HEK293 (cell line): ENCODE data around the gene AKAP12.

Source experiments
- BCL11A ChIP-seq: fragments of 450-650 bp; formaldehyde crosslinking; IDR thresholded peaks from 2 replicates; pipeline ENCODE4 v1.5.1; 2016; ENCODE audit warnings: low read depth, missing biosample characterization, missing genetic modification characterization
- CTCF ChIP-seq: fragments of 450-650 bp; formaldehyde crosslinking; IDR thresholded peaks from 2 replicates; pipeline ENCODE4 v1.5.1; 2016; ENCODE audit warnings: missing biosample characterization, missing genetic modification characterization
- GLI2 ChIP-seq: fragments of 450-650 bp; formaldehyde crosslinking; IDR thresholded peaks from 2 replicates; pipeline ENCODE4; 2017; ENCODE audit warnings: missing biosample characterization, missing genetic modification characterization, low read depth, borderline replicate concordance
- KLF9 ChIP-seq: fragments of 450-650 bp; formaldehyde crosslinking; IDR thresholded peaks from 2 replicates; pipeline ENCODE4 v1.5.1; 2016; ENCODE audit warnings: missing biosample characterization, missing genetic modification characterization, low read depth
- OSR2 ChIP-seq: fragments of 450-650 bp; formaldehyde crosslinking; IDR thresholded peaks from 2 replicates; pipeline ENCODE4 v1.5.1; 2016; ENCODE audit warnings: missing biosample characterization, missing genetic modification characterization
- OVOL3 ChIP-seq: fragments of 450-650 bp; formaldehyde crosslinking; IDR thresholded peaks from 2 replicates; pipeline ENCODE4 v1.5.1; 2016; ENCODE audit warnings: missing biosample characterization, missing genetic modification characterization
- PRDM4 ChIP-seq: fragments of 450-650 bp; formaldehyde crosslinking; IDR thresholded peaks from 2 replicates; pipeline ENCODE4 v1.5.1; 2017; ENCODE audit warnings: missing biosample characterization, missing genetic modification characterization
- SETDB1 ChIP-seq: IDR thresholded peaks from one replicate; pipeline ENCODE4 v1.6.1; 2017; ENCODE audit warnings: mild to moderate bottlenecking, low read length, moderate library complexity, mixed read lengths; ENCODE audit not compliant: insufficient read length
- ZBTB17 ChIP-seq: fragments of 450-650 bp; formaldehyde crosslinking; IDR thresholded peaks from 2 replicates; pipeline ENCODE4 v1.5.1; 2016; ENCODE audit warnings: missing biosample characterization, missing genetic modification characterization
- ZFHX2 ChIP-seq: fragments of 450-650 bp; formaldehyde crosslinking; conservative IDR thresholded peaks from 2 replicates; pipeline ENCODE4 v1.5.1; 2016; ENCODE audit warnings: missing biosample characterization, missing genetic modification characterization
- ZNF18 ChIP-seq: fragments of 450-650 bp; formaldehyde crosslinking; IDR thresholded peaks from 2 replicates; pipeline ENCODE4 v1.5.1; 2016; ENCODE audit warnings: missing biosample characterization, missing genetic modification characterization
- ZNF404 ChIP-seq: fragments of 450-650 bp; formaldehyde crosslinking; IDR thresholded peaks from 2 replicates; pipeline ENCODE4 v1.5.1; 2017; ENCODE audit warnings: missing biosample characterization, missing genetic modification characterization
- ZNF423 ChIP-seq: fragments of 450-650 bp; formaldehyde crosslinking; IDR thresholded peaks from 2 replicates; pipeline ENCODE4 v1.5.1; 2016; ENCODE audit warnings: missing biosample characterization, missing genetic modification characterization
- ZNF501 ChIP-seq: fragments of 450-650 bp; formaldehyde crosslinking; IDR thresholded peaks from 2 replicates; pipeline ENCODE4 v1.5.1; 2016; ENCODE audit warnings: missing biosample characterization, missing genetic modification characterization
- ZNF548 ChIP-seq: fragments of 450-650 bp; formaldehyde crosslinking; IDR thresholded peaks from 2 replicates; pipeline ENCODE4 v1.5.1; 2016; ENCODE audit warnings: missing biosample characterization, missing genetic modification characterization
- ZNF645 ChIP-seq: fragments of 450-650 bp; formaldehyde crosslinking; IDR thresholded peaks from 2 replicates; pipeline ENCODE4; 2016; ENCODE audit warnings: missing biosample characterization, missing genetic modification characterization
- ZNF677 ChIP-seq: fragments of 450-650 bp; IDR thresholded peaks from 2 replicates; pipeline ENCODE4 v1.5.0; 2018; ENCODE audit warnings: missing biosample characterization, mild to moderate bottlenecking, missing genetic modification characterization, moderate library complexity
- ZNF837 ChIP-seq: fragments of 450-650 bp; formaldehyde crosslinking; IDR thresholded peaks from 2 replicates; pipeline ENCODE4 v1.5.1; 2016; ENCODE audit warnings: missing biosample characterization, missing genetic modification characterization
- TF ChIP-seq, protein P1 (sequence below): fragments of 450-650 bp; formaldehyde crosslinking; IDR thresholded peaks from 2 replicates; pipeline ENCODE4 v1.5.1; 2016; ENCODE audit warnings: missing biosample characterization, missing genetic modification characterization
- TF ChIP-seq, protein P2 (sequence below): fragments of 450-650 bp; formaldehyde crosslinking; IDR thresholded peaks from 2 replicates; pipeline ENCODE4 v1.5.1; 2016; ENCODE audit warnings: missing biosample characterization, missing genetic modification characterization
- TF ChIP-seq, protein P3 (sequence below): fragments of 450-650 bp; formaldehyde crosslinking; IDR thresholded peaks from 2 replicates; pipeline ENCODE4 v1.5.1; 2016; ENCODE audit warnings: missing biosample characterization, missing genetic modification characterization
- TF ChIP-seq, protein P4 (sequence below): fragments of 450-650 bp; formaldehyde crosslinking; IDR thresholded peaks from 2 replicates; pipeline ENCODE4 v1.5.1; 2016; ENCODE audit warnings: missing biosample characterization, missing genetic modification characterization
- TF ChIP-seq, protein P5 (sequence below): fragments of 450-650 bp; formaldehyde crosslinking; IDR thresholded peaks from 2 replicates; pipeline ENCODE4 v1.5.1; 2016; ENCODE audit warnings: missing biosample characterization, missing genetic modification characterization

Gene AKAP12

GRCh38 chr6:151357758-151358436, 118.1 kb downstream of the AKAP12 start (continued):
- TF ChIP-seq, protein P1, sequence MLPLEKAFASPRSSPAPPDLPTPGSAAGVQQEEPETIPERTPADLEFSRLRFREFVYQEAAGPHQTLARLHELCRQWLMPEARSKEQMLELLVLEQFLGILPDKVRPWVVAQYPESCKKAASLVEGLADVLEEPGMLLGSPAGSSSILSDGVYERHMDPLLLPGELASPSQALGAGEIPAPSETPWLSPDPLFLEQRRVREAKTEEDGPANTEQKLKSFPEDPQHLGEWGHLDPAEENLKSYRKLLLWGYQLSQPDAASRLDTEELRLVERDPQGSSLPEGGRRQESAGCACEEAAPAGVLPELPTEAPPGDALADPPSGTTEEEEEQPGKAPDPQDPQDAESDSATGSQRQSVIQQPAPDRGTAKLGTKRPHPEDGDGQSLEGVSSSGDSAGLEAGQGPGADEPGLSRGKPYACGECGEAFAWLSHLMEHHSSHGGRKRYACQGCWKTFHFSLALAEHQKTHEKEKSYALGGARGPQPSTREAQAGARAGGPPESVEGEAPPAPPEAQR (tag by site-specific recombination), result no peak
- TF ChIP-seq CTCF (tag by site-specific recombination) (no peak), ZNF18 (peak; percentile 89), ZFHX2 (tag by site-specific recombination) (no peak), ZNF501 (no peak), GLI2 (peak; percentile 92), ZNF548 (tag by site-specific recombination) (no peak), SETDB1 (no peak), KLF9 (no peak), ZBTB17 (tag by site-specific recombination) (peak; percentile 85), OVOL3 (tag by site-specific recombination) (peak; percentile 91), ZNF404 (tag by site-specific recombination) (no peak), ZNF677 (tag by site-specific recombination) (no peak), PRDM4 (peak; percentile 92), ZNF423 (no peak; the same call in 1 of the 2 replicates), ZNF837 (tag by site-specific recombination) (no peak), ZNF645 (tag by site-specific recombination) (no peak), OSR2 (tag by site-specific recombination) (peak; percentile 100), BCL11A (tag by site-specific recombination) (peak; percentile 96)
- TF ChIP-seq, protein P2, sequence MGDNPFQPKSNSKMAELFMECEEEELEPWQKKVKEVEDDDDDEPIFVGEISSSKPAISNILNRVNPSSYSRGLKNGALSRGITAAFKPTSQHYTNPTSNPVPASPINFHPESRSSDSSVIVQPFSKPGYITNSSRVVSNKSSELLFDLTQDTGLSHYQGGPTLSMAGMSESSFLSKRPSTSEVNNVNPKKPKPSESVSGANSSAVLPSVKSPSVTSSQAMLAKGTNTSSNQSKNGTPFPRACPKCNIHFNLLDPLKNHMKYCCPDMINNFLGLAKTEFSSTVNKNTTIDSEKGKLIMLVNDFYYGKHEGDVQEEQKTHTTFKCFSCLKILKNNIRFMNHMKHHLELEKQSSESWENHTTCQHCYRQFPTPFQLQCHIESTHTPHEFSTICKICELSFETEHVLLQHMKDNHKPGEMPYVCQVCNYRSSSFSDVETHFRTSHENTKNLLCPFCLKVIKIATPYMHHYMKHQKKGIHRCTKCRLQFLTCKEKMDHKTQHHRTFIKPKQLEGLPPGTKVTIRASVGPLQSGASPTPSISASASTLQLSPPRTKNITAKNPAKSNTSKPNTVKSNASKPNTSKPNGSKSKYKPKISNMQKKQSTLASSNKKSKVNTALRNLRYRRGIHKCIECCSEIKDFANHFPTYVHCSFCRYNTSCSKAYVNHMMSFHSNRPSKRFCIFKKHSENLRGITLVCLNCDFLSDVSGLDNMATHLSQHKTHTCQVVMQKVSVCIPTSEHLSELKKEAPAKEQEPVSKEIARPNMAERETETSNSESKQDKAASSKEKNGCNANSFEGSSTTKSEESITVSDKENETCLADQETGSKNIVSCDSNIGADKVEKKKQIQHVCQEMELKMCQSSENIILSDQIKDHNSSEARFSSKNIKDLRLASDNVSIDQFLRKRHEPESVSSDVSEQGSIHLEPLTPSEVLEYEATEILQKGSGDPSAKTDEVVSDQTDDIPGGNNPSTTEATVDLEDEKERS, result no peak
- TF ChIP-seq, protein P3, sequence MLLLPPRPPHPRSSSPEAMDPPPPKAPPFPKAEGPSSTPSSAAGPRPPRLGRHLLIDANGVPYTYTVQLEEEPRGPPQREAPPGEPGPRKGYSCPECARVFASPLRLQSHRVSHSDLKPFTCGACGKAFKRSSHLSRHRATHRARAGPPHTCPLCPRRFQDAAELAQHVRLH, result peak; percentile 69; the same call in 1 of the 2 replicates
- TF ChIP-seq, protein P4, sequence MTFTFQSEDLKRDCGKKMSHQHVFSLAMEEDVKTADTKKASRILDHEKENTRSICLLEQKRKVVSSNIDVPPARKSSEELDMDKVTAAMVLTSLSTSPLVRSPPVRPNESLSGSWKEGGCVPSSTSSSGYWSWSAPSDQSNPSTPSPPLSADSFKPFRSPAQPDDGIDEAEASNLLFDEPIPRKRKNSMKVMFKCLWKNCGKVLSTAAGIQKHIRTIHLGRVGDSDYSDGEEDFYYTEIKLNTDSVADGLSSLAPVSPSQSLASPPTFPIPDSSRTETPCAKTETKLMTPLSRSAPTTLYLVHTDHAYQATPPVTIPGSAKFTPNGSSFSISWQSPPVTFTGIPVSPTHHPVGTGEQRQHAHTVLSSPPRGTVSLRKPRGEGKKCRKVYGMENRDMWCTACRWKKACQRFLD (tag by site-specific recombination), result no peak
- TF ChIP-seq, protein P5, sequence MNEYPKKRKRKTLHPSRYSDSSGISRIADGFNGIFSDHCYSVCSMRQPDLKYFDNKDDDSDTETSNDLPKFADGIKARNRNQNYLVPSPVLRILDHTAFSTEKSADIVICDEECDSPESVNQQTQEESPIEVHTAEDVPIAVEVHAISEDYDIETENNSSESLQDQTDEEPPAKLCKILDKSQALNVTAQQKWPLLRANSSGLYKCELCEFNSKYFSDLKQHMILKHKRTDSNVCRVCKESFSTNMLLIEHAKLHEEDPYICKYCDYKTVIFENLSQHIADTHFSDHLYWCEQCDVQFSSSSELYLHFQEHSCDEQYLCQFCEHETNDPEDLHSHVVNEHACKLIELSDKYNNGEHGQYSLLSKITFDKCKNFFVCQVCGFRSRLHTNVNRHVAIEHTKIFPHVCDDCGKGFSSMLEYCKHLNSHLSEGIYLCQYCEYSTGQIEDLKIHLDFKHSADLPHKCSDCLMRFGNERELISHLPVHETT (tag by site-specific recombination), result peak; percentile 42; the same call in 1 of the 2 replicates
